GM23338 (cell line): ENCODE results near the gene PPFIBP1.

Experiments used
- CREB1 ChIP-seq: fragments of 250-450 bp; sonication (Bioruptor Pico); IDR thresholded peaks from 2 replicates; pipeline ENCODE4 v1.5.0; 2020; ENCODE audit warnings: low read depth, mild to moderate bottlenecking, moderate library complexity
- CTCF ChIP-seq, 2 experiments: fragments of 200-600 bp in 1 of 2; sonication (generic) in 1 of 2; conservative IDR thresholded peaks; 2 replicates each; pipeline versions ENCODE4 v1.5.1 to v1.6.1; 2016 to 2017; ENCODE audit warnings: antibody characterized with exemption in 2 of 2, low read depth in 2 of 2, mild to moderate bottlenecking in 2 of 2, moderate library complexity in 1 of 2
- ETS1 ChIP-seq: IDR thresholded peaks from 2 replicates; pipeline ENCODE4 v1.6.1; 2016; ENCODE audit warnings: antibody characterized with exemption
- EZH2 ChIP-seq: fragments of 200-600 bp; sonication (generic); IDR thresholded peaks from one replicate; pipeline ENCODE4 v1.8.0; 2017; ENCODE audit warnings: antibody characterized with exemption, mild to moderate bottlenecking, low read depth; ENCODE audit not compliant: unreplicated experiment
- EZH2phosphoT487 ChIP-seq: fragments of 200-600 bp; sonication (generic); IDR thresholded peaks from one replicate; pipeline ENCODE4 v1.8.1; 2018; ENCODE audit warnings: antibody characterized with exemption; ENCODE audit not compliant: unreplicated experiment
- JUNB ChIP-seq: IDR thresholded peaks from one replicate; pipeline ENCODE4 v1.6.1; 2016; ENCODE audit warnings: antibody characterized with exemption; ENCODE audit not compliant: unreplicated experiment
- POLR2AphosphoS5 ChIP-seq: IDR thresholded peaks from 2 replicates; pipeline ENCODE4 v1.6.1; 2016; ENCODE audit warnings: antibody characterized with exemption, low read depth
- STAT1 ChIP-seq: IDR thresholded peaks from one replicate; pipeline ENCODE4 v1.6.1; 2016; ENCODE audit warnings: antibody characterized with exemption; ENCODE audit not compliant: unreplicated experiment

- no peak for TF ChIP-seq POLR2AphosphoS5
- TF ChIP-seq CTCF (conservative IDR thresholded peaks at IDR 0.05; ENCODE audit: low read depth in 2 of 2) = no peak
- TF ChIP-seq EZH2phosphoT487 = no peak
- TF ChIP-seq CREB1 (CRISPR knock-in tag) = no peak
- no peak for TF ChIP-seq JUNB
- TF ChIP-seq STAT1 = no peak
- no peak for TF ChIP-seq ETS1
- TF ChIP-seq EZH2 = no peak
Observed at GRCh38 chr12:27545665-27546064, 21.7 kb downstream of the PPFIBP1 start.
